ENCODE data around the gene VWA5B1.

GRCh38 chr1:20308569-20308968, 17.9 kb downstream of the VWA5B1 start:
- TF ChIP-seq CTCF (IDR thresholded peaks at IDR 0.05; ENCODE audit: low read depth, low read length) (no peak), EZH2phosphoT487 (IDR thresholded peaks at IDR 0.05; ENCODE audit: low read depth) (no peak)
